ENCODE measurements around the gene GLIPR1L2. TPM values are rescaled to one million over a fixed set of nuclear protein-coding genes. Genes with fewer than 3 reads are reported as not detected.

The GLIPR1L2 gene
- total RNA-seq, 6 experiments from 2014 or later, result 0.33 to 0.83 (median 0.54) TPM

DNA sequence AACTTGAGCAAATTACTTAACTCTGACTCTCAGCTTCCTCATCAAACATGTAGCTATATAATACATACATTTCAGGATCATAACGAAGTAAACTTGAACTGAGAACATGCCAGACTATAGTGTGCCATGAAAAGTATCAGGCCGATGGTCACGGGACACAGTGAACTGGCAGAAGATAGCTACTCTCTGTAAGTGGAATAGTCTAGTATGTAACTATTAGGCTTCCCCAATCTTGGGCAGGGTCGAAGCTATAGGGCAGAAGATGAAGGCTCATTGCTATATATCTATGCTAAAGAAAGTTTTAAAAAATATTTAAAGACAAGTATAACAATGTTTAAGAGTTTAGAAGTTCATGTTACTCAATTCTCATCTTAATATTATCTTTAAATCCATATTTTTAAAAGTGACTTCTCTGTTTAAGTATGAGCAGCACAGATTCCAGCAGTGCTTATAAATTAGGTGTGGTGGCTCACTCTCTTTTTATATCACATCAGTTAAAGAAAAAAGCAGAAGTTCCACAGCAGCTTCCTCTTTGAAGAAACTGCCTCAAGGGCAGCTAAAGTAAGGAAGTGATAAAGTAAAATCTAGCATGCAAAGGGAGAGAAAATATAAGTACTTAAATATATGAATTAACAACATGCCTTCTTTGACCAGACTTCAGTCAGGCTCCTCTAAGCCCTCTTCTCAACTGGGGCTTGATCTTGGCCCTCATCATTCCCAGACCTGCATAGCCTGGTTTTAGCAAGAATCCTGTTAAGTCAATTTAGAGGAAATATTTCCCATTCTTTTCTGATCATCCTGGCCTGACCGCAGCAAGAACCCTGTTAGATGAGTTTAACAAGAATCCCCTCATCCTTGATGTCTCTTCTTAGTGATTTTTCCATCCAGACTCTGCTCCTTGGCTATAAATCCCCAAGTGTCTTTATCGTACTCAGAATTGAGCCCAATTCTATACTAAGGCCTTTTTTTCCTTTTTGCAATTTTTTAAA lies 81.3 kb downstream of the GLIPR1L2 start:
- TF ChIP-seq, protein P1, sequence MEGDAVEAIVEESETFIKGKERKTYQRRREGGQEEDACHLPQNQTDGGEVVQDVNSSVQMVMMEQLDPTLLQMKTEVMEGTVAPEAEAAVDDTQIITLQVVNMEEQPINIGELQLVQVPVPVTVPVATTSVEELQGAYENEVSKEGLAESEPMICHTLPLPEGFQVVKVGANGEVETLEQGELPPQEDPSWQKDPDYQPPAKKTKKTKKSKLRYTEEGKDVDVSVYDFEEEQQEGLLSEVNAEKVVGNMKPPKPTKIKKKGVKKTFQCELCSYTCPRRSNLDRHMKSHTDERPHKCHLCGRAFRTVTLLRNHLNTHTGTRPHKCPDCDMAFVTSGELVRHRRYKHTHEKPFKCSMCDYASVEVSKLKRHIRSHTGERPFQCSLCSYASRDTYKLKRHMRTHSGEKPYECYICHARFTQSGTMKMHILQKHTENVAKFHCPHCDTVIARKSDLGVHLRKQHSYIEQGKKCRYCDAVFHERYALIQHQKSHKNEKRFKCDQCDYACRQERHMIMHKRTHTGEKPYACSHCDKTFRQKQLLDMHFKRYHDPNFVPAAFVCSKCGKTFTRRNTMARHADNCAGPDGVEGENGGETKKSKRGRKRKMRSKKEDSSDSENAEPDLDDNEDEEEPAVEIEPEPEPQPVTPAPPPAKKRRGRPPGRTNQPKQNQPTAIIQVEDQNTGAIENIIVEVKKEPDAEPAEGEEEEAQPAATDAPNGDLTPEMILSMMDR (IDR thresholded peaks at IDR 0.05), result no peak
- no peaks in the 10 kb centered on the region for H3K27me3 Mint-ChIP-seq (ENCODE audit: insufficient read depth)
- DNase-seq, result no peak
- 0 out of 2 replicates have a peak, but pooled peaks cover 5% of the 10 kb centered on the region for H3K4me1 Mint-ChIP-seq (ENCODE audit: low read depth)
- H3K27ac Mint-ChIP-seq, result no peak overlapping the region
- H3K9me3 Mint-ChIP-seq, result no peaks in the 10 kb centered on the region
- no peaks in the 10 kb centered on the region for H3K36me3 Mint-ChIP-seq (ENCODE audit: low read depth)
- no peak overlapping the region for H3K4me3 Mint-ChIP-seq

DNA sequence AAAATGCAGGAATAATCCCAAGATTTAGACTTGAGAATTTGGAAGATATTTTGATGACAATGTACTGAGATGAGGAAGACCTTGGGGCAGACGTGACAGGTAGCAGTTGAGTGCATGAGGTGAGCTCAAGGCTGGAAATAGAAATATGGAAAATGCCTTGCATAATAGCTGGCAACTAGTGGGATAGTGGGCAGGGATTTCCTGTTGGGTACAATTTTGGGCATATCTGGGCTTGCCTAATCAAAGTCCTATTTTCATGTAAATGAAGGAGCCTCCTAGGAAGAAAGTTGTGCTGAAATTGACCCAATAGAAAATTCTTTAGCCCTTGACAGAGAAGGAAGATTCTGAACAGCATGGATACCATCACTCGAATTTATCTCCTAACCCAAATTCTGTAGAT lies 83.2 kb downstream of the GLIPR1L2 start:
- TF ChIP-seq, protein P1 (IDR thresholded peaks at IDR 0.05), result no peak

DNA sequence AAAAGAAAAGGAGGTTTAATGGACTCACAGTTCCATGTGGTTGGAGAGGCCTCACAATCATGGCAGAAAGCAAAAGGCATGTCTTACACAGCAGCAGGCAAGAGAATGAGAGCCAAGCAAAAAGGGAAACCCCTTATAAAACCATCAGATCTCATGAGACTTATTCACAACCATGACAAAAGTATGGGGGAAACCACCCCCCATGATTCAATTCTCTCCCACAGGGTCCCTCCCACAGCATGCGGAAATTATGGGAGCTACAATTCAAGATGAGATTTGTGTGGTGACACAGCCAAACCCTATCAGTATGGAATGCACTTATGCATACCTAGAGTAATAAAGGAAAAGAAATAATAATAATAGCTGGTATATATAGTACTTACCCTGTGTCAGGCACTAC lies 85.2 kb downstream of the GLIPR1L2 start:
- peaks cover 5% of the 10 kb centered on the region; the same call in 1 of the 2 replicates for H3K36me3 Mint-ChIP-seq (ENCODE audit: low read depth)
- H3K27me3 Mint-ChIP-seq (ENCODE audit: insufficient read depth), result no peaks in the 10 kb centered on the region; the same call in 1 of the 2 replicates
- H3K27ac Mint-ChIP-seq, result no peak overlapping the region
- no peaks in the 10 kb centered on the region for H3K9me3 Mint-ChIP-seq
- no peak overlapping the region for H3K4me3 Mint-ChIP-seq
- TF ChIP-seq, protein P1 (IDR thresholded peaks at IDR 0.05), result no peak
- peaks cover 32% of the 10 kb centered on the region for H3K4me1 Mint-ChIP-seq (ENCODE audit: low read depth)
- DNase-seq, result no peak

More for the DNA sequence above, 83.2 kb downstream of the GLIPR1L2 start:
- Mint-ChIP-seq H3K36me3 (ENCODE audit: low read depth) (no peaks in the 10 kb centered on the region), H3K27ac (no peak overlapping the region), H3K27me3 (ENCODE audit: insufficient read depth) (no peaks in the 10 kb centered on the region), H3K9me3 (no peaks in the 10 kb centered on the region), H3K4me1 (ENCODE audit: low read depth) (peaks cover 14% of the 10 kb centered on the region), H3K4me3 (no peak overlapping the region)
- no peak for DNase-seq

DNA sequence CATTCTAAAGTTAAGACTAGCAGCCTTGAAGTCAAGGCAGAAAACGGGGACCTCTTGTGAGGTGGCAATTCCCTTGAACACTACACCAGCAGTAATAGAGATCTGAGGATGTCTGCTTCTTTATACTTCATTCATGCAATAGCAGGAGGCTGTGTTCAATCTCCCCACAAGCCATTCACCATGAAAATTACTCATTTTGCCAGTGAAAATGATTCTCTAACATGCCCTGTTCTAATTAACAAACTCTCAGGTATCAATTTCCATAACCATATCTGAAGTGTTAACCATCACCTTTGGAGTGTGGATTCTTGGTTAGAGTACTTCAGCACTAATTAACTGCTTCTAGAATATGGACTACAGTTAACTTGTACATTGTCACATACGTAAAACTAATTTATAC lies 86.2 kb downstream of the GLIPR1L2 start:
- H3K9me3 Mint-ChIP-seq, result no peaks in the 10 kb centered on the region
- TF ChIP-seq, protein P1 (IDR thresholded peaks at IDR 0.05), result no peak
- no peak for DNase-seq
- peaks cover 43% of the 10 kb centered on the region for H3K4me1 Mint-ChIP-seq (ENCODE audit: low read depth)
- H3K36me3 Mint-ChIP-seq (ENCODE audit: low read depth), result peaks cover 16% of the 10 kb centered on the region
- H3K4me3 Mint-ChIP-seq, result no peak overlapping the region
- no peaks in the 10 kb centered on the region; the same call in 1 of the 2 replicates for H3K27me3 Mint-ChIP-seq (ENCODE audit: insufficient read depth)
- H3K27ac Mint-ChIP-seq, result no peak overlapping the region

DNA sequence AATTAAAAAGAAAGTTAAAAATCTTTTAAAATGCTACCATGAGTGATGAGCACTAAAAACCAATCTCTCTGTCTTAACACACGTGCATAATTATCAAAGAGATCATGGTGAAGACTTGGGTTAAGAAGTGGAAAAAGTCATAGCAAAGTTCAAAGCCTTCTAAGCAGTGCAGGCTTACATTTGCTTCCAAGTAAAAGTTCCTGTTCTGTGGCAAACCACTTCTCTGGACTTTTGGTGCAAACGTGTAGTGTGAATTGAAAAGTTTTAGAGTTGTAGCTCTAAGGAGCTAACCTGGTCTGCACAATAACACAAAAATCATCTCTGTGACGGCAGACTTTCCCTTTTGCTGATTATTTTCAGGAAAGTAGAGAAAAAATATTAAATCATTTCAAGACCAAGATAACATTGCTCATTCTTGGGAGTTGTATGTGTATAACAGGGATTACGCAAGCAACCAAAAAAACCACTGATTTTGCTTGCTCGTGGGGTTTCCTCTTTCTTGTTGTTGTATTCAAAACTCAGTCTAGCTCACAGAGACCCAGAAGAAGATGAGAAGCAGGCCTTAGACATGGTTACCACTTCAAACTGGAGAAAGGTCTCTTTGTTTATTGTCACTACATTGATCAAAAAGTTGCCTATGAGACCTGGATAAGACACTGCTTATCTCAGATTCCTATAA lies 87.4 kb downstream of the GLIPR1L2 start:
- DNase-seq, result no peak
- TF ChIP-seq, protein P1 (IDR thresholded peaks at IDR 0.05), result no peak
- Mint-ChIP-seq H3K36me3 (ENCODE audit: low read depth) (peaks cover 27% of the 10 kb centered on the region), H3K4me3 (no peak overlapping the region), H3K9me3 (no peaks in the 10 kb centered on the region), H3K27me3 (ENCODE audit: insufficient read depth) (no peaks in the 10 kb centered on the region; the same call in 1 of the 2 replicates), H3K27ac (0 out of 2 replicates have a peak overlapping the region, but pooled peaks have one; percentile 23), H3K4me1 (ENCODE audit: low read depth) (peaks cover 54% of the 10 kb centered on the region)
